Right kidney (tissue), 1 donor: ENCODE data around the gene CD84.
"Not testable (repeated sequence)": the region's sequence is repeated elsewhere in the genome, so short reads cannot be mapped to it uniquely, and the experiment has no call there.

Experiments
- DNase-seq: peaks from one replicate; pipeline ENCODE4 v3.0.0-alpha.2; 2016

CD84 gene

GRCh38 chr1:160567858-160568682 is 11.2 kb downstream of the CD84 start:
- DNase-seq: no peak

DNA sequence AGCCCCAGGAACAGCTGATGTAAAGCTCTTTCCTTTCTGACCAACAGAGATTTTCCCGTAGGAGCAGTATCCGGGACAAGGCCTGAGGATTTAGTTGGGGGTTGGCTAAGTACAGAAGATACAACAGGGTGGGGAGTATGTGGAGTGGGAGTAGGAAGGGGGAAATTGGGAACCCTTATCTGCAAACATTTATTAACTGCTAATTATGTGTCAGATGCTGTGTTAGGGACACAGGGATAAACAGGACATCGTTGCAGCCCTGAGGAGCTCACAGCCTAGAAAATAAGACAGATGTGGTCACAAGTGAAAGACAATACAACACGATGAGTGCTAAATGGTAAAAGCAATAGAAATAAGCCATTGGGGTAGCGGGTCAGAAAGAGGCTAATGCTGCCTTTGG is 12.0 kb downstream of the CD84 start:
- DNase-seq: no peak

DNA sequence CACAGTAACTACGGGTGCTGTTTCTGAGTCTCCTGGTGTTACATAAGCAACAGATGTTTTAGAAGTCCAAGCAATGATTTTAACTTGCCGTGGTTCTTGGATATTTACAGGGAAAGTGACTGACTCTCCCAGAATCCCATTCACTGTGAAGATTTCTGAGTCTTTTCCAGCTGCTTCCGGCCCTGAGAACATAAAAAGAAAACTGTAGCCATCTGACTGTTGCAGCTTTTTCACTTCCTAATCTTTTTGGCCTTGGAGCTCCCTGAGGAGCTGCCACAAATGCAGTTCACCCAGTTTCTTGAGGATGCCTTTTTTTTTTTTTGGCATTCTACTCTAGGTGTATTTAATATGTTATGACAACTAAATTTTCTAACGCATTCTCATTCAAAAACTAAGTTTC is 13.7 kb downstream of the CD84 start:
- DNase-seq: no peak

DNA sequence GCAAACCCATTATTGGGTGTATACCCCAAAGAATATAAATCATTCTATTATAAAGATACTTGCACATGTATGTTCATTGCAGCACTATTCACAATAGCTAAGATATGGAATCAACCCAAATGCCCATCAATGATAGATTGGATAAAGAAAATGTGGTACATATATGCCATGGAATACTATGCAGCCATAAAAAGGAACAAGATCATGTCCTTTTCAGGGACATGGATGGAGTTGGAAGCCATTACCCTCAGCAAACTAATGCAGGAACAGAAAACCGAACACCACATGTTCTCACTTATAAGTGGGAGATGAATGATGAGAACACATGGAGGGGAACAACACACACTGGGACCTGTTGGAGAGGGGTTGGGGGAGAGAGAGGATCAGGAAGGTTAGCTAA is 16.1 kb downstream of the CD84 start:
- not testable (repeated sequence) for DNase-seq

DNA sequence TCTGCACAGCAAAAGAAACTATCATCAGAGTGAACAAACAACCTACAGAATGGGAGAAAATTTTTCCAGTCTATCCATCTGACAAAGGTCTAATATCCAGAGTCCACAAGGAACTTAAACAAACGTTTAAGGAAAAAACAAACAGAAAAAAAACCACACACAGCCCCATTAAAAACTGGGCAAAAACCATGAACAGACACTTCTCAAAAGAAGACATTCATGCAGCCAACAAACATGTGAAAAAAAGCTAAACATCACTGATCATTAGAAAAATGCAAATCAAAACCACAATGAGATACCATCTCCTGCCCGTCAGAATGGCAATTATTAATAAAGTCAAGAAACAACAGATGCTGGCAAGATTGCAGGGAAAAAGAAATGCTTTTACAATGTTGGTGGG is 16.6 kb downstream of the CD84 start:
- DNase-seq: not testable (repeated sequence)

DNA sequence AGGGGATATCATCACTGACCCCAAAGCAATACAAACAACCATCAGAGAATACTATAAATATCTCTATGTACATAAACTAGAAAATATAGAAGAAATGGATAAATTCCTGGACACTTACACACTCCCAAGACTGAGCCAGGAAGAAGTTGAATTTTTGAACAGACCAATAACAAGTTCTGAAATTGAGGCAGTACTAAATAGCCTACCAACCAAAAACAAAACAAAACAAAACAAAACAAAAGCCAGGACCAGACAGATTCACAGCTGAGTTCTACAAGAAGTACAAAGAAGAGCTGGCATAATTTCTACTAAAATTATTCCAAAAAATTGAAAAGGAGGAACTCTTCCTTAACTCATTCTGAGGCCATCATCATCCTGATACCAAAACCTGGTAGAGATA is 18.5 kb downstream of the CD84 start:
- DNase-seq: no peak

DNA sequence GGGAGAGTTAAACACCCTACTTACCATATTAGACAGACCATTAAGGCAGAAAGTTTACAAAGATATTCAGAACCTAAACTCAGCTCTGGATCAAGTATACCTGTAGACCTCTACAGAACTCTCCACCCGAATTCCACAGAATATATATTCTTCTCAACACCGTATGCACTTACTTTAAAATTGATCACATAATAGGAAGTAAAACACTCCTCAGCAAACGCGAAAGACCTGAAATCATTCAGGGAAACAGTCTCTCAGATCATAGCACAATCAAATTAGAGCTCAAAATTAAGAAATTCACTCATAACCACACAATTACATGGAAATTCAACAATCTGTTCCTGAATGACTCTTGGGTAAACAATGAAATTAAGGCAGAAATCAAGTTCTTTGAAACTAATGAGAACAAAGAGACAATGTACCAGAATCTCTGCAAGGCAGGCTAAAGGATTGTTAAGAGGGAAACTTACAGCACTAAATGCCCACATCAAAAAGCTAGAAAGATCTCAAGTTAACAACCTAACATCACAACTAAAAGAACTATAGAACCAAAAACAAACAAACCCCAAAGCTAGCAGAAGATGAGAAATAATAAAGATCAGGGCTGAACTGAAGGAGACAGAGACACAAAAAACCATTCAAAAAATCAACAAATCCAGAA is 19.1 kb downstream of the CD84 start:
- DNase-seq: no peak

DNA sequence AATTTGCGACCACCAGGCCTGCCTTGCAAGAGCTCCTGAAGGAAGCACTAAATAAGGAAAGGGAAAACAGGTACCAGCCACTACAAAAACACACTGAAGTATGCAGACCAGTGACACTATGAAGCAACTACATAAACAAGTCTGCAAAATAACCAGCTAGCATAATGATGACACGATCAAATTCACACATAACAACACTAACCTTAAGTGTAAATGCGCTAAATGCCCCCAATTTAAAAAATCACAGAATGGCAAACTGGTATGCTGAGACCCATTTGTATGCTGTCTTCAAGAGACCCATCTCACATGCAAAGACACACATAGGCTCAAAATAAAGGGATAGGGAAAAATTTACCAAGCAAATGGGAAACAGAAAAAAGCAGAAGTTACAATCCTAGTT is 19.9 kb downstream of the CD84 start:
- not testable (repeated sequence) for DNase-seq

DNA sequence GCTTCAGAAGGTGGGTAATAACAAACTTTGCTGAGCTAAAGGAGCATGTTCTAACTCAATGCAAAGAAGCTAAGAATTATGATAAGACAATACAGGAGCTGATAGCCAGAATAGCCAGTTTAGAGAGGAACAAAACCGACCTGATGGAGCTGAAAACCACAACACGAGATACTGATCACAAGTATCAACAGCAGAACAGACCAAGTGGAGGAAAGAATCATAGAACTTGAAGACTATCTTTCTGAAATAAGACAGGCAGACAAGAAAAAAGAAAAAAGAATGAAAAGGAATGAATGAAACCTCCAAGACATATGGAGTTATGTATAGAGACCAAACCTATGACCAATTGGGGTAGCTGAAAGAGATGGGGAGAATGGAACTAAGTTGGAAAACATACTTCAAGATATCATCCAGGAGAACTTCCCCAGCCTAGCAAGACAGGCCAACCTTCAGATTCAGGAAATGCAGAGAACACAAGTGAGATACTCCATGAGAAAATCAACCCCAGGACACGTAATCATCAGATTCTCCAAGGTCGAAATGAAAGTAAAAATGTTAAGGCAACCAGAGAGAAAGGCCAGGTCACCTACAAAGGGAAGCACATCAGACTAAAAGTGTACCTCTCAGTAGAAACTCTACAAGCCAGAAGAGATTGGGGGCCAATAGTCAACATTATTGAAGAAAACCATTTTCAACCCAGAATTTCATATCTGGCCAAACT is 20.5 kb downstream of the CD84 start:
- DNase-seq: no peak

- DNase-seq: no peak
Measured at GRCh38 chr1:160553778-160554177, 25.5 kb downstream of the CD84 start.

DNA sequence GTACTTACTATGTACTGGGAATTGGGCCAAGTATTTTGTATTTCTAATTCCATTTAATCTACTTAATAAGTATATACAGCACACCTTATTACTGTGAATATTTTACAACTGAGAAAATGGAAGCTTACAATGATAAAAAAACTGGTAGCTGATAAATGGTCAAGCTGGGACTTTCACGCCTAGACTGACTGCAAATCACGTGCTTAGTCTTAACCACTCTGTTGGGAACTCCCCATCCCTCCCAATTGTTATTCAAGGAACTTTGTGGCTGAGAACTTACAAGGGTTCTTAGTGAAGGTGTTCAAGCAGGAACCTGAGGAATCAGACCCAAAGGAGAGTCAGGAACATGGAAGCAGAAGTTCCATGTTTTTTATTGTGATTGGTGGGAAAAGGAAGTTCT is 26.9 kb downstream of the CD84 start:
- DNase-seq: no peak

GRCh38 chr1:160550572-160551034 is 28.7 kb downstream of the CD84 start:
- DNase-seq: no peak

- no peak for DNase-seq
Measured at GRCh38 chr1:160549665-160550006, 29.7 kb downstream of the CD84 start.

DNA sequence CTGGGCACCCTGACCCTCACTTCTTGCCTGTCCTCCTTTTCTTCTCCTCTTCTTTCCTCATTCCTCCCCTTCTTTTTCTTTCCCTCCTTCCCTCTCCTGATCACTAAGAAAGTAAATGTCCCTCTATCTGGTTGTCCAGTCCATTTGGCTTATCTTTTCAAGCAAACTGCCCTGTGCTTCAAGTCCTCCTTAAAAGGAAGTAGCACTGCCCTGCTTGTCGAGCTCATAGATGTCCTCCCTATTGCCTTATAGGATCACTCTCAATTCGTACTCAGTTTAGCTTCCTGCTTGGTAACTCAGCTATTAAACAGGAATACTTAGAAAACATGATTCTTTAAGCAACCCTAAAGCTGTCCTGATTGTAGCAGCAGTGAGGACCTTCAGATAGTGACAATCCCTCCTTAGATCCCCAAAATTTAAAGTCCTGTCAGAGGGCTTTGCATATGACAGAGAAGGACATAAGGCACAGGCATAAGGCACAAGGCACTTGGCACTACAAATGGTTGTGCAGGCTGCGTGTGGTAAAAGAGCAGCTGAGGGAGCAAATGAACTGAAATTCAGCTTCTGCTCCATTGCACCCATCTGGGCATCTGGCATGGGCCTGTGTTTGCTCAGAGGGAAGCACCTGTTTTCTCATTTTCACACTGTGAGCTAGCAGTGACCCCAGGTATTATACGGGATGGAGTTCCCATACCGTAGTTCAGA is 30.2 kb downstream of the CD84 start:
- DNase-seq: no peak

DNA sequence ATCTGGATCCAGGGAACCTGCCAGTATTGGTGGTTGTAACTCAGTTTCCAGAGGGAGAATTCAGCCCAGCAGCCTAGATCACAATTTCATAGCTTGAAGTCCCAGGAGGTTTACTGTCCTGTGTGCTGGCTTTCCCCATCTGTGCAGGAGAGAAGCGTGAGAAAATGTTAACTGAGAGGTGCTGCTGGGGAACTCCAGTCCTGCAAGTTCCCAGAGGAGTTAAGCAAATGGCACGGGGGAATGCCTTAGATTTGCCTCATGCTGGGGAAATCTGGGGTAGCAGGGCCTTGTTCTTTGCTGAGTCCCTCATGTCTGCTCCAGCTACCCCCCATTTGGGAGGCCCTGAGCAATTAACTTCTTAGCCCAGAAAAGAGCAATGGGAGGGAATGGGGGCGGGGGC is 31.1 kb downstream of the CD84 start:
- no peak for DNase-seq

DNA sequence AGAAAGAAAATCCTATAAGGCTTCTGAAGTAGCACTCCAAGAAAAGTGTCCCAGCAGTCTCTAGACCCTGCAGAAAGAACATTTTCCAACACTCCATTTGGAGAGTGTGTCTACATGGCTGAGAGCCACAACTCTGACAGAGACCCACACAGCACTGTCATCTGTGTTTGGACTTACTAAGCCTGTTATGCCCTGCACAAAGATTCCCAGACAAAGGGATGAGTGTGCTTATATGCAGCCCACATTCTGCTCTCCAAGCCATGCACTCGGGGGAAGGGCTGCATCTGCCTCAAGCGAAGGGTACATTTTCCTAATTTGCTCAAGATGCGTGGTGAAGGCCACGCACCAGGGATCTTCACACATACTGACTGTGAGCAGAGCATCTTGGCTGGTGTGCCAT is 31.9 kb downstream of the CD84 start:
- DNase-seq: no peak

DNA sequence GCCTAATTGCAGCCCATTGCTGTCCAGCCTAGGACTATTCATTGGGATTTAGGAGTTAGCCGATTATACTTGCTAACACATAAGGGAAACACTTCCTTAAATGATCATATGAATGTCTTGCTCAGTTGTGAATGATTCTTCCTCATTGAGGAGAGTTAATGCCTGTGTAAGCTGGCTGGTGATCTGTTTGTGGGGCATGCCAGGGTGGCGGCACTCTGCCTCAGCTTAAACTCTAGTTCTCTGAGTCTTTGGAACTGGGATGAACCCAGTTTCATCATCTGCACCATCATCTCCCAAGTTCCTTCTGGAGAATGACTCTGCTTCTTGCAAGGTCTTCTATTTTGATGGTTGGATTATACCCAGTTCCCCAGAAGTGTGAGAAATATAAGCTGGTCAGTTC is 32.4 kb downstream of the CD84 start:
- DNase-seq: no peak

DNA sequence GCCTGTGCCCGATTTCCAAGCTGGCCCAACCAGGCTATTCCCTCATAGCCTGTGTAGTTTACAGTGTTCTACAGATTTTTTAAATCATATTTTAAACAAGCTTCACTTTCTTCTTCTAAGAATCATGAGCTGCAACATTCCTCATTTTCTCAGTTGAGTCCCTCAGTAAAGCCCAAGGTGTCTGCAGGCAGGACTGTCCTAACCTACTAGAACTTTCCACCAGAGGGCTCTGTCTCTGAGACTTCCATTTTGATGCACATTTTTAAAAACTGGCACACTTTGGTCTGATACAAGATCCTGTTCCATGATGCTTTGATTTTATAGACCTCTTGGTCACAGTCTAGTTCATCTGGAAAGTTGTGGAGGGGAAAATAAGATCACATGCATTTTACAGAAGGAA is 34.6 kb downstream of the CD84 start:
- DNase-seq: no peak

GRCh38 chr1:160542303-160542945 is 36.9 kb downstream of the CD84 start:
- no peak for DNase-seq

DNA sequence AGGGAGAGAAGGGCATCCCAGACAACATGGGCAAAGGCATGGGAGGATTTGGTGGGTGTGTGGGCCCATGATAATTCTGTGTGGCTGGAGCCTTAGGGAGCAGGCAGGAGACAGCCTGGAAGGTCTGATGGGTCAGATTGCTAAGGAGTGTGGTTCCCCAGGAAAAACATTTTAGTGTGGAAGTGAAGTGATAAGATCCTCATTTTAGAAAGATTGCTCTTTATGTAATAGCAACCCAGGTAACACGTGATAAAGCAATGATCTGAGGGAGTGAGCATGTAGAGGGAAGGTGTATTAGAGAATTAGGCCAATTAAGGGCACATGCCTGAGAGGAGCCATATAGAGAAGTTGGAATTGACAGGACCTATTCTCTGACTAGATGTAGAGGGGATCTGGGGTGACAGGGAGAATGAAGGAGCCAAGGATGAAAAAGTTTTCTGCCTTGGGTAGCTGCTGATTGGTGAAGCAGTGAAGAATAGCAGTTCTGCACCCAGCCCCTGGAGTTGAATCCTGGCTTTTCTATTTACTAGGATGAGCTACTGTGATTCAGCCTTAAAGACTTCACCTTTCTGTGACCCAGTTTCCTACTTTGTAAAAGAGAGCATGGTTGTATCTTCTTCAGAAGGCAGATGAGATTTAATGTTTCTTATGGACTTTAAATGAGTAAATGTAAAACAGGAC is 37.5 kb downstream of the CD84 start:
- DNase-seq: no peak

DNA sequence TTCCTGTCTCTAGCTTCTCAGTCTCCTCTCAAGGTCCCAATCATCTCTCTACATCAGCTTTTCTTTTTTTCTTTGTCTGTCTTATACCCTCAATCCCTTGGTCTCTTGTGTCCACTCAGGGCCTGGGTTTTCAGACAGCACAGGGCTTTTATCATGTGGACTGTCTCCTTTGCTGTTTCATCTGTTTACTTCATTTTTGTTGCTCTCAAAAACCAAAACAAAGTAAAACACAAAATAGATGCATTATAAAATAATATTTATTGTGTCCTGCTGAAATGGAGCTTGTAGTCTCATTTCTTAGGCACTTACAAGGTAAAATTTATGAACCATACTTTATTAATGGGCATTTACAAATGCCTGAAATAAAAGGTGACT is 38.5 kb downstream of the CD84 start:
- DNase-seq: no peak
